Activated CD4-positive, alpha-beta T cell treated with anti-CD3 and anti-CD28 coated beads for 36 hours (primary cell): ENCODE data around the gene HSPG2. TPM values are rescaled to one million over a fixed set of nuclear protein-coding genes. Genes with fewer than 3 reads are reported as not detected.
A peak's percentile ranks its signal among the peaks of the same experiment; 100 is the strongest.

ENCODE experiments used
- ATAC-seq: fragments of 200-7000 bp; cut with Tn5 transposase; one replicate; pipeline ENCODE4 v1.10.0; 2021; ENCODE audit warnings: mild to moderate bottlenecking, moderate library complexity
- CTCF ChIA-PET: fragments of 350-600 bp; sonication (Branson Sonifier 250); formaldehyde crosslinking; loops from one replicate; lab custom pipeline; 2021; ENCODE audit warnings: antibody characterized with exemption; lab: Charles Lee
- POLR2A ChIA-PET: fragments of 350-600 bp; sonication (Branson Sonifier 250); formaldehyde crosslinking; loops from one replicate; lab custom pipeline; 2021; ENCODE audit warnings: antibody characterized with exemption, inconsistent platforms; lab: Charles Lee
- DNase-seq: peaks from one replicate; pipeline ENCODE4 v3.0.0-alpha.2; 2020
- H3K27ac Mint-ChIP-seq: one replicate; pipeline ENCODE4 v1.8.0; 2021; ENCODE audit warnings: mixed read lengths
- H3K27me3 Mint-ChIP-seq: one replicate; pipeline ENCODE4 v1.8.0; 2021; ENCODE audit warnings: mixed read lengths
- H3K36me3 Mint-ChIP-seq: one replicate; pipeline ENCODE4 v1.8.0; 2021; ENCODE audit warnings: low read depth, mixed read lengths
- H3K4me1 Mint-ChIP-seq: one replicate; pipeline ENCODE4 v1.8.0; 2021; ENCODE audit warnings: mixed read lengths
- H3K4me3 Mint-ChIP-seq: one replicate; pipeline ENCODE4 v1.8.0; 2021; ENCODE audit warnings: mild to moderate bottlenecking, moderate library complexity, mixed read lengths
- H3K9me3 Mint-ChIP-seq: one replicate; pipeline ENCODE4 v1.8.0; 2021; ENCODE audit warnings: low read depth, mixed read lengths
- intact Hi-C, 2 experiments: fragments of 100-400 bp; cut with DNase I in 1 of 2; cut with micrococcal nuclease in 1 of 2; formaldehyde crosslinking; loops; one replicate each; pipeline versions ENCODE4 v1.14.2 to v1.15.1; 2022 to 2024; cut with DNase I, micrococcal nuclease
- total RNA-seq, 2 experiments: library from RNA; stranded (reverse); gene quantifications; one replicate each; pipeline ENCODE4 v1.2.3, GENCODE V29; 2021

Gene HSPG2
- total RNA-seq, 2 experiments from 2014 or later, result 19.6 to 20.6 TPM

- H3K27ac Mint-ChIP-seq, result no peak overlapping the region
- CTCF ChIA-PET, result interaction anchor here (0.7 kb wide), 1 partner anchor 968 kb away, joined by 3 read pairs; no protein-coding TSS in a partner anchor
- intact Hi-C loops, result no loop called here
Observed at GRCh38 chr1:21852282-21853130, 84.6 kb downstream of the HSPG2 start.

GRCh38 chr1:21851430-21852250 lies 85.5 kb downstream of the HSPG2 start:
- no peak overlapping the region for H3K27ac Mint-ChIP-seq
- ATAC-seq (no peak), DNase-seq (no peak)
- H3K36me3 Mint-ChIP-seq, result no peaks in the 10 kb centered on the region
- no peak overlapping the region for H3K4me3 Mint-ChIP-seq
- intact Hi-C loops, result no loop called here
- ChIA-PET POLR2A (no interaction called here), CTCF (no interaction called here)
- no peaks in the 10 kb centered on the region for H3K27me3 Mint-ChIP-seq
- H3K9me3 Mint-ChIP-seq, result no peaks in the 10 kb centered on the region
- no peaks in the 10 kb centered on the region for H3K4me1 Mint-ChIP-seq

More at GRCh38 chr1:21852282-21853130, 84.6 kb downstream of the HSPG2 start:
- DNase-seq (peak; percentile 12), ATAC-seq (peak; percentile 49)
- H3K4me1 Mint-ChIP-seq, result no peaks in the 10 kb centered on the region
- POLR2A ChIA-PET, result no interaction called here
- H3K27me3 Mint-ChIP-seq, result no peaks in the 10 kb centered on the region
- H3K36me3 Mint-ChIP-seq, result no peaks in the 10 kb centered on the region
- H3K9me3 Mint-ChIP-seq, result no peaks in the 10 kb centered on the region
- no peak overlapping the region for H3K4me3 Mint-ChIP-seq

GRCh38 chr1:21849909-21850576 lies 87.1 kb downstream of the HSPG2 start:
- no peak overlapping the region for H3K4me3 Mint-ChIP-seq
- no peak overlapping the region for H3K27ac Mint-ChIP-seq
- H3K36me3 Mint-ChIP-seq, result no peaks in the 10 kb centered on the region
- ChIA-PET POLR2A (interaction anchor here (0.6 kb wide), 1 partner anchor 122 kb away, joined by 9 read pairs; no protein-coding TSS in a partner anchor), CTCF (interaction anchor here (0.6 kb wide), 1 partner anchor 94 kb away, joined by 3 read pairs; no protein-coding TSS in a partner anchor)
- DNase-seq (no peak), ATAC-seq (no peak)
- no peaks in the 10 kb centered on the region for H3K4me1 Mint-ChIP-seq
- H3K9me3 Mint-ChIP-seq, result no peaks in the 10 kb centered on the region
- intact Hi-C loops, result no loop called here
- H3K27me3 Mint-ChIP-seq, result no peaks in the 10 kb centered on the region

- no peaks in the 10 kb centered on the region for H3K36me3 Mint-ChIP-seq
- intact Hi-C loops, result no loop called here
- POLR2A ChIA-PET, result no interaction called here
Observed at GRCh38 chr1:21848524-21849174, 88.5 kb downstream of the HSPG2 start.

GRCh38 chr1:21847223-21848205 lies 89.6 kb downstream of the HSPG2 start:
- no peaks in the 10 kb centered on the region for H3K36me3 Mint-ChIP-seq
- H3K27ac Mint-ChIP-seq, result no peak overlapping the region
- no peak overlapping the region for H3K4me3 Mint-ChIP-seq
- ChIA-PET POLR2A (no interaction called here), CTCF (no interaction called here)
- no peak for DNase-seq
- no peaks in the 10 kb centered on the region for H3K9me3 Mint-ChIP-seq
- H3K4me1 Mint-ChIP-seq, result no peaks in the 10 kb centered on the region
- H3K27me3 Mint-ChIP-seq, result no peaks in the 10 kb centered on the region
- ATAC-seq, result no peak
- intact Hi-C loops, result no loop called here

More at GRCh38 chr1:21848524-21849174, 88.5 kb downstream of the HSPG2 start:
- Mint-ChIP-seq H3K27ac (no peak overlapping the region), H3K4me3 (no peak overlapping the region), H3K9me3 (no peaks in the 10 kb centered on the region), H3K27me3 (no peaks in the 10 kb centered on the region), H3K4me1 (no peaks in the 10 kb centered on the region)
- DNase-seq, result no peak
- ATAC-seq, result no peak
- CTCF ChIA-PET, result interaction anchor here (0.6 kb wide), 1 partner anchor 72 kb away, joined by 3 read pairs; no protein-coding TSS in a partner anchor

- H3K9me3 Mint-ChIP-seq, result no peaks in the 10 kb centered on the region
- no peak for ATAC-seq
- H3K4me1 Mint-ChIP-seq, result no peaks in the 10 kb centered on the region
- no peak for DNase-seq
- H3K27ac Mint-ChIP-seq, result no peak overlapping the region
- no peaks in the 10 kb centered on the region for H3K36me3 Mint-ChIP-seq
- ChIA-PET CTCF (no interaction called here), POLR2A (no interaction called here)
- H3K27me3 Mint-ChIP-seq, result no peaks in the 10 kb centered on the region
- intact Hi-C loops, result no loop called here
- H3K4me3 Mint-ChIP-seq, result no peak overlapping the region
Observed at GRCh38 chr1:21845646-21846641, 91.2 kb downstream of the HSPG2 start.

- Mint-ChIP-seq H3K4me1 (no peaks in the 10 kb centered on the region), H3K4me3 (no peak overlapping the region), H3K9me3 (no peaks in the 10 kb centered on the region), H3K27ac (no peak overlapping the region), H3K36me3 (no peaks in the 10 kb centered on the region), H3K27me3 (no peaks in the 10 kb centered on the region)
- DNase-seq, result no peak
- intact Hi-C loops, result no loop called here
- ATAC-seq, result no peak
- ChIA-PET CTCF (no interaction called here), POLR2A (no interaction called here)
Observed at GRCh38 chr1:21843996-21844395, 93.1 kb downstream of the HSPG2 start.

GRCh38 chr1:21843208-21843607 lies 93.9 kb downstream of the HSPG2 start:
- no peak overlapping the region for H3K4me3 Mint-ChIP-seq
- H3K27me3 Mint-ChIP-seq, result no peaks in the 10 kb centered on the region
- H3K9me3 Mint-ChIP-seq, result no peaks in the 10 kb centered on the region
- ChIA-PET CTCF (interaction anchor here (0.6 kb wide), 1 partner anchor 466 kb away, joined by 3 read pairs; no protein-coding TSS in a partner anchor), POLR2A (no interaction called here)
- no peaks in the 10 kb centered on the region for H3K36me3 Mint-ChIP-seq
- no peak for ATAC-seq
- intact Hi-C loops, result no loop called here
- no peaks in the 10 kb centered on the region for H3K4me1 Mint-ChIP-seq
- H3K27ac Mint-ChIP-seq, result no peak overlapping the region
- no peak for DNase-seq

- Mint-ChIP-seq H3K36me3 (no peaks in the 10 kb centered on the region), H3K27me3 (no peaks in the 10 kb centered on the region), H3K4me1 (no peaks in the 10 kb centered on the region), H3K27ac (no peak overlapping the region), H3K9me3 (no peaks in the 10 kb centered on the region), H3K4me3 (no peak overlapping the region)
- intact Hi-C loops, result no loop called here
- ATAC-seq, result no peak
- POLR2A ChIA-PET, result no interaction called here
- no peak for DNase-seq
- CTCF ChIA-PET, result interaction anchor here (0.6 kb wide), 1 partner anchor 466 kb away, joined by 3 read pairs; no protein-coding TSS in a partner anchor
Observed at GRCh38 chr1:21842606-21843162, 94.4 kb downstream of the HSPG2 start.
